Measurements from ENCODE around the gene SEC22C. TPM values are rescaled to one million over a fixed set of nuclear protein-coding genes. Genes with fewer than 3 reads are reported as not detected.

SEC22C gene
- total and polyA plus RNA-seq, 2 donors (not counting 1 experiment from before 2014, with no cell fraction given) = 50.8 to 86.0 TPM

DNA sequence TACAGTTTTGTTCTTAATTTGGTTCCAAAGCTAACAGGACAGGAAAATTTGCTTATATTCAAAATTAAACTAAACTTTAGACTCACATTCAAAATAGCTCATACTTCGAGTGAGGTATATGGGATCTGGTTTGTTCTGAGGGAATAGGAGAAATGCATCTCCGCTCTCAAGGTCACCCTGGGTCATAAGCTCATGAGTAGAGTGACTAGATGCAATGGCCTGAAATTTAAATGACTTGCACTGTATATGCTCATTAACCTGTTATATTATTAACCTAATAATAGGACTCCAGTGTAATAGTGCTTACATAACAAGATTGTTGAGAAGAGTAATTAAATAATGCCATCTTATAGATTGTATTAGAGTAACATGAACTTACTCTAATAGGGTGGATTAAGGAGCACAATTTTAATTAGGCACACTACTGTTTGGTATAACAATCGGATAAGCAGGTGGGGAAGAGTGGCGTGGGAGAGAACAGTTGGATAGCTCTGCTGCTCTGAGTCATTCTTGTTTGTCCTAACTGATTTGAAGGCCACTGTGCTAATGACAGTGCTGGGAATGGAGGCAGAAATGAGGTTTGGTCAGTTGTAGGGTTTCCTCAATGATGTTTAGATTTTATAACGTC, 23.9 kb upstream of the SEC22C start:
- H4K20me1 ChIP-seq (ENCODE audit: control insufficient read depth, extremely low read depth, insufficient read depth, low read length) = peaks cover 3% of the 10 kb centered on the region
- H3K4me3 ChIP-seq (replicated peaks in 1 of 4; ENCODE audit: control extremely low read depth in 1 of 4, insufficient read depth in 1 of 4, low read depth in 3 of 4, low read length in 4 of 4) = no peak overlapping the region
- peaks cover 3% of the 10 kb centered on the region for H3K4me1 ChIP-seq (ENCODE audit: control insufficient read depth, extremely low read depth, insufficient read depth, low read length)
- no peak overlapping the region for H3K4me2 ChIP-seq (ENCODE audit: extremely low read depth, insufficient read depth, low read length)
- TF ChIP-seq, protein P1, sequence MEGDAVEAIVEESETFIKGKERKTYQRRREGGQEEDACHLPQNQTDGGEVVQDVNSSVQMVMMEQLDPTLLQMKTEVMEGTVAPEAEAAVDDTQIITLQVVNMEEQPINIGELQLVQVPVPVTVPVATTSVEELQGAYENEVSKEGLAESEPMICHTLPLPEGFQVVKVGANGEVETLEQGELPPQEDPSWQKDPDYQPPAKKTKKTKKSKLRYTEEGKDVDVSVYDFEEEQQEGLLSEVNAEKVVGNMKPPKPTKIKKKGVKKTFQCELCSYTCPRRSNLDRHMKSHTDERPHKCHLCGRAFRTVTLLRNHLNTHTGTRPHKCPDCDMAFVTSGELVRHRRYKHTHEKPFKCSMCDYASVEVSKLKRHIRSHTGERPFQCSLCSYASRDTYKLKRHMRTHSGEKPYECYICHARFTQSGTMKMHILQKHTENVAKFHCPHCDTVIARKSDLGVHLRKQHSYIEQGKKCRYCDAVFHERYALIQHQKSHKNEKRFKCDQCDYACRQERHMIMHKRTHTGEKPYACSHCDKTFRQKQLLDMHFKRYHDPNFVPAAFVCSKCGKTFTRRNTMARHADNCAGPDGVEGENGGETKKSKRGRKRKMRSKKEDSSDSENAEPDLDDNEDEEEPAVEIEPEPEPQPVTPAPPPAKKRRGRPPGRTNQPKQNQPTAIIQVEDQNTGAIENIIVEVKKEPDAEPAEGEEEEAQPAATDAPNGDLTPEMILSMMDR (conservative IDR thresholded peaks at IDR 0.05 in 1 of 2, IDR thresholded peaks at IDR 0.05 in 1 of 2; ENCODE audit: low read depth in 1 of 2, low read length in 2 of 2) = no peak
- TF ChIP-seq EZH2 (IDR thresholded peaks at IDR 0.05; ENCODE audit: low read length, missing control alignments) = no peak
- no peaks in the 10 kb centered on the region for H3K9me3 ChIP-seq (ENCODE audit: control insufficient read depth, insufficient read depth, low read depth, low read length)
- H3K27me3 ChIP-seq (ENCODE audit: control insufficient read depth, insufficient read depth, low read length) = no peaks in the 10 kb centered on the region
- H3K79me2 ChIP-seq (ENCODE audit: control insufficient read depth, insufficient read depth, low read length) = peaks cover 91% of the 10 kb centered on the region
- H3K9ac ChIP-seq (ENCODE audit: insufficient read depth, low read length) = no peak overlapping the region
- no peaks in the 10 kb centered on the region for H3K36me3 ChIP-seq (ENCODE audit: control insufficient read depth, insufficient read depth, low read length)
- peak in 1 of 2 donors; percentile 25 for DNase-seq (ENCODE audit: low read depth in 2 of 2)
- H2AFZ ChIP-seq (ENCODE audit: low read length) = no peak overlapping the region
- H3K27ac ChIP-seq (ENCODE audit: insufficient read depth, low read length) = no peak overlapping the region

DNA sequence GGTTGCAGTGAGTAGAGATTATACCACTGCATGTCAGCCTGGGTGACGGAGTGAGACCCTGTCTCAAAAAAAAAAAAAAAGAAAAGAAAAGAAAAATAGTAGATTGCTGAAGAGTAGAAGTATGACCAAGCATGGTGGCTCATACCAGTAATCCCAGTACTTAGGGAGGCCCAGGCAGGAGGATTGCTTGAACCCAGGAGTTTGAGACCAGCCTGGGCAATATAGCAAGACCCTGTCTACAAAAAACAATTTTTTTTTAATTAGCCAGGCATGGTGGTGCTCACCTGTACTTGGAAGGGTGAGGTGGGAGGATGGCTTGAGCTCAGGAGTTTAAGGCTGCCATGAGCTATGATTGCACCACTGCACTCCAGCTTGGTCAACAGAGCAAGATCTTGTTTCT, 21.2 kb upstream of the SEC22C start:
- H2AFZ ChIP-seq (ENCODE audit: low read length) = no peak overlapping the region
- H3K4me3 ChIP-seq (replicated peaks in 1 of 4; ENCODE audit: control extremely low read depth in 1 of 4, insufficient read depth in 1 of 4, low read depth in 3 of 4, low read length in 4 of 4) = peak overlapping the region in 1 of 4 experiments; percentile 89
- H3K36me3 ChIP-seq (ENCODE audit: control insufficient read depth, insufficient read depth, low read length) = no peaks in the 10 kb centered on the region
- H4K20me1 ChIP-seq (ENCODE audit: control insufficient read depth, extremely low read depth, insufficient read depth, low read length) = peaks cover 3% of the 10 kb centered on the region
- no peak for DNase-seq (ENCODE audit: low read depth in 2 of 2)
- H3K9ac ChIP-seq (ENCODE audit: insufficient read depth, low read length) = no peak overlapping the region
- peaks cover 3% of the 10 kb centered on the region for H3K4me1 ChIP-seq (ENCODE audit: control insufficient read depth, extremely low read depth, insufficient read depth, low read length)
- peaks cover 67% of the 10 kb centered on the region for H3K79me2 ChIP-seq (ENCODE audit: control insufficient read depth, insufficient read depth, low read length)
- H3K9me3 ChIP-seq (ENCODE audit: control insufficient read depth, insufficient read depth, low read depth, low read length) = no peaks in the 10 kb centered on the region
- H3K27me3 ChIP-seq (ENCODE audit: control insufficient read depth, insufficient read depth, low read length) = no peaks in the 10 kb centered on the region
- H3K27ac ChIP-seq (ENCODE audit: insufficient read depth, low read length) = no peak overlapping the region
- H3K4me2 ChIP-seq (ENCODE audit: extremely low read depth, insufficient read depth, low read length) = no peak overlapping the region
- TF ChIP-seq, protein P1 (conservative IDR thresholded peaks at IDR 0.05 in 1 of 2, IDR thresholded peaks at IDR 0.05 in 1 of 2; ENCODE audit: low read depth in 1 of 2, low read length in 2 of 2) = no peak
- no peak for TF ChIP-seq EZH2 (IDR thresholded peaks at IDR 0.05; ENCODE audit: low read length, missing control alignments)

DNA sequence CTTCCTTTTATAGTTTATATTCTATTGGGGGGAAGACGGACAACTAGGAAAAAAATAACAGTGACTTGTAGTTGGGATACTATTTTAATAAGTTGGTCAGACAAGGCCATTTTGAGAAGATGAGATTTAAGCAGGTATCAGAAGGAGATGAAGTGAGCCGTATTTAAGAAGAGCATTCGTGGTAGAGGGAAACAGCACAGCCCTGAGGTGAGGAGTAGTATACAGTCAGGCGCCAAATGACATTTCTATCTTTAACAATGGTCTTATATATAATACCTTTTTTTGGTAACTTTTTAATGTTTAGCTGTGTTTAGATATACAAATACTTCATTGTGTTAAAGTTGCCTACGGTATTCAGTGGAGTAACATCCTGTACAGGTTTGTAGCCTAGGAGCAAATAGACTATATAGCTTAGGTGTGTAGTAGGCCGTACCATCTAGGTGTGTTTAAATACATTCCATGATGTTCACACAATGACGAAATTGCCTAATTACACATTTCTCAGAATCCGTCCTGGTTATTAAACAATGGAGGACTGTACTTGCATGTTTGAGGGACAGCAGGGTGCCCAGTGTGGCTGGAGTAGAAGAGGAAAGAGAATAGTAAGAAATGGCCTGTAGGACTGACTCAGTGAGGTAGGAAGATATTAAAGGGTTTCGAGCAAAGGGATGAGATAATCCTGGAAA, 20.3 kb upstream of the SEC22C start:
- no peak for TF ChIP-seq EZH2 (IDR thresholded peaks at IDR 0.05; ENCODE audit: low read length, missing control alignments)
- TF ChIP-seq, protein P1 (conservative IDR thresholded peaks at IDR 0.05 in 1 of 2, IDR thresholded peaks at IDR 0.05 in 1 of 2; ENCODE audit: low read depth in 1 of 2, low read length in 2 of 2) = peak in 1 of 2 donors; percentile 32
- Histone ChIP-seq H4K20me1 (ENCODE audit: control insufficient read depth, extremely low read depth, insufficient read depth, low read length) (peaks cover 3% of the 10 kb centered on the region), H3K27me3 (ENCODE audit: control insufficient read depth, insufficient read depth, low read length) (no peaks in the 10 kb centered on the region), H3K27ac (ENCODE audit: insufficient read depth, low read length) (no peak overlapping the region), H3K9me3 (ENCODE audit: control insufficient read depth, insufficient read depth, low read depth, low read length) (no peaks in the 10 kb centered on the region), H3K4me2 (ENCODE audit: extremely low read depth, insufficient read depth, low read length) (peak overlapping the region; percentile 80), H3K4me3 (replicated peaks in 1 of 4; ENCODE audit: control extremely low read depth in 1 of 4, insufficient read depth in 1 of 4, low read depth in 3 of 4, low read length in 4 of 4) (peak overlapping the region; percentile 57 to 97 (median 78)), H3K36me3 (ENCODE audit: control insufficient read depth, insufficient read depth, low read length) (no peaks in the 10 kb centered on the region), H3K4me1 (ENCODE audit: control insufficient read depth, extremely low read depth, insufficient read depth, low read length) (peaks cover 3% of the 10 kb centered on the region), H2AFZ (ENCODE audit: low read length) (no peak overlapping the region), H3K9ac (ENCODE audit: insufficient read depth, low read length) (no peak overlapping the region), H3K79me2 (ENCODE audit: control insufficient read depth, insufficient read depth, low read length) (peaks cover 58% of the 10 kb centered on the region)
- DNase-seq (ENCODE audit: low read depth in 2 of 2) = peak; percentile 7 to 24
